Measurements from ENCODE around the gene CALD1.

CALD1 gene

DNA sequence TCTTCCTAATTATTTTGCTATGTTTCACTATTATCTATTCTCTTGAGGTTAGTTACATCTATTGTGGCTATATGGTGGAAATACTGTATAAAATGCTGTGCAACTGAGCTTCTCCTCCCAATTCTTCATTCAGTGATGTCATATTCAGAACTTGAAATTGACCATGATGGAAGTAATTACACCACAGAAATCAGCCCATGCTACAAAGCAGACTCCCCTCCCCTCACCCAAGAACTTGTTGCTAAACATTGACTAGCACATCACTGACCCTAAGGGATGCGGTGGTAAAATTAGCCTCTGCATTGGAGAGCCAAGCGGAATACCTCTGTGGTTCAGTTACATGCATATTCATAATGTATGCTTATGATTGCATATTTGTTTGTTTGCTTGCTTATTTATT, 8.8 kb downstream of the CALD1 start:
- Mint-ChIP-seq H3K27me3 (no peaks in the 10 kb centered on the region), H3K4me3 (no peak overlapping the region), H3K9me3 (peaks cover 5% of the 10 kb centered on the region), H3K4me1 (no peaks in the 10 kb centered on the region), H3K36me3 (ENCODE audit: low read depth) (no peaks in the 10 kb centered on the region), H3K27ac (no peak overlapping the region)
- ATAC-seq (no peak), DNase-seq (no peak)

DNA sequence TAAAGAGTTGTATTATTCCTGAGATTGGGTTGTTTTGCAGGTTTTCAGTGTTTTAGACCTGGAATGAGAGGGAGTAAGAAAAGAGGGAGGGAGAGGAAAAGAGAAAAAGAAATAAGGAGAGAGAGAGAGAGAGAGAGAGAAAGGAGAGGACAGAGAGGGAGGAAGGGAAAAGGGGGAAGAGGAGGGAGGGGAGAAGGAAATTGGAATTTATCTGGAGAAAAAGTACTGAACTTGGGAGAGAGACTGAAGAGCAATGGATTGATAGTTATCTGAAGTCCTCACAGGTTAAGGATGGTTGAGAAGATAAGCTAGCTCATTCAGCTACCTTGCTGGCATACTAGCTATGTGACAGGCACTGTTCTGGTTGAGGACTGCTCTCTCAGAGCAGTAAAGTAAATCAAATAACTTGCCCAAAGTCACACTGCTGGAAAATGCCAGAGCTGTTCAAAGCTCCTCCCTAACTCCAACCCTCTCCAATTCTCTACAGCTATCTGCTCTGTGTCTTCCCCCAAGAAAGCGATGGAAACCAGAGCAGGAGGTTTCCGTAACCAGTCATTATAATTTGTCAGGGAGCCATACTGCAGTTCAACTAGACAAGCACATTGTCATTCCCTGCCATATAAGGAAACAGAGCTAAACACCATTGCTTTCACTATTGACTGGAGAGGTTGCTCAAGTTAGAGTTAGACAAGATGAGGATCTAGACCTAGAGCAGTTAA, 10.7 kb downstream of the CALD1 start:
- ATAC-seq (no peak), DNase-seq (no peak)
- Mint-ChIP-seq H3K4me3 (no peak overlapping the region), H3K9me3 (peaks cover 6% of the 10 kb centered on the region), H3K27ac (no peak overlapping the region), H3K27me3 (no peaks in the 10 kb centered on the region), H3K36me3 (ENCODE audit: low read depth) (no peaks in the 10 kb centered on the region), H3K4me1 (no peaks in the 10 kb centered on the region)

- Mint-ChIP-seq H3K4me3 (no peak overlapping the region), H3K36me3 (ENCODE audit: low read depth) (peaks cover 2% of the 10 kb centered on the region), H3K27me3 (no peaks in the 10 kb centered on the region), H3K9me3 (peaks cover 11% of the 10 kb centered on the region), H3K27ac (no peak overlapping the region), H3K4me1 (no peaks in the 10 kb centered on the region)
- DNase-seq (no peak), ATAC-seq (no peak)
These were observed 13.5 kb downstream of the CALD1 start for GRCh38 chr7:134792968-134793367.

DNA sequence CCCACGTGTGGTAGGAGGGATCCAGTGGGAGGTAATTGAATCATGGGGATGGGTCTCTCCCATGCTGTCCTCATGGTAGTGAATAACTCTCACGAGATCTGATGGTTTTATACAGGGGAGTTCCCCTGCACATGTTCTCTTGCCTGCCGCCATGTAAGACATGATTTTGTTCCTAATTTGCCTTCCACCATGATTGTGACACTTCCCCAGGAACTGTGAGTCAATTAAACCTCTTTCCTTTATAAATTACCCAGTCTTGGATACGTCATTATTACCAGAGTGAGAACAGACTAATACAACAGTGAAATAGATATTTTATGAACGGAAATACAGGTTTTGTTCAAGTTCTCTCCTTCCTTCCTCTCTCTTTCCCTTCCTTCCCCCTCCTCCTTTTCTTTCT, 15.8 kb downstream of the CALD1 start:
- no peaks in the 10 kb centered on the region for H3K27me3 Mint-ChIP-seq
- no peak for ATAC-seq

GRCh38 chr7:134798155-134798554, 18.7 kb downstream of the CALD1 start:
- H3K4me3 Mint-ChIP-seq: no peak overlapping the region
- H3K4me1 Mint-ChIP-seq: no peaks in the 10 kb centered on the region
- H3K27ac Mint-ChIP-seq: no peak overlapping the region
- peaks cover 2% of the 10 kb centered on the region for H3K36me3 Mint-ChIP-seq (ENCODE audit: low read depth)
- no peaks in the 10 kb centered on the region for H3K27me3 Mint-ChIP-seq
- no peak for DNase-seq
- ATAC-seq: no peak
- H3K9me3 Mint-ChIP-seq: peaks cover 6% of the 10 kb centered on the region

More for the DNA sequence above, 15.8 kb downstream of the CALD1 start:
- peaks cover 11% of the 10 kb centered on the region for H3K9me3 Mint-ChIP-seq
- H3K4me1 Mint-ChIP-seq: no peaks in the 10 kb centered on the region
- peaks cover 2% of the 10 kb centered on the region for H3K36me3 Mint-ChIP-seq (ENCODE audit: low read depth)
- no peak overlapping the region for H3K4me3 Mint-ChIP-seq
- no peak overlapping the region for H3K27ac Mint-ChIP-seq
- no peak for DNase-seq

- H3K27ac Mint-ChIP-seq: no peak overlapping the region
- ATAC-seq: no peak
- H3K27me3 Mint-ChIP-seq: no peaks in the 10 kb centered on the region
- H3K36me3 Mint-ChIP-seq (ENCODE audit: low read depth): peaks cover 2% of the 10 kb centered on the region
- H3K4me3 Mint-ChIP-seq: no peak overlapping the region
- no peak for DNase-seq
- H3K9me3 Mint-ChIP-seq: peaks cover 6% of the 10 kb centered on the region
- no peaks in the 10 kb centered on the region for H3K4me1 Mint-ChIP-seq
These were observed 19.9 kb downstream of the CALD1 start for GRCh38 chr7:134799377-134799776.

DNA sequence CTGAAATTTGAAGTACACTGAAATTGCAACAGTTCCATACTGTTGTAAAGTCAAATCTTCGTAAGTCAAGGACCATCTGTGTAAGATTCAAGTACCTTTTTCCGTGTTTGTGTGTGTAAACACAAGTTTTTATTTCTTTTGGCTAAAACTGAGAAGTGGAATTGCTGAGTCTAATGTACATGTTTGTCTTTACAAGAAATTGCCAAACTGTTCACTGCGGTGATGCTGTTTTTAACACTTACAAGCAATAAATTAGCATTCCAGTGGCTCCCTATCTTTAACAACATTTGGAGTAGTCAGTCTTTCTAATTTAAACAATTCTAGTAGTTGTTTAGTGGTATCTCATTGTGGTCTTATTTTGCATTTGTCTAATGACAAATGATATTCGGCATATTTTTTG, 23.3 kb downstream of the CALD1 start:
- no peaks in the 10 kb centered on the region for H3K9me3 Mint-ChIP-seq
- no peaks in the 10 kb centered on the region for H3K36me3 Mint-ChIP-seq (ENCODE audit: low read depth)
- H3K27me3 Mint-ChIP-seq: peaks cover 5% of the 10 kb centered on the region
- H3K4me3 Mint-ChIP-seq: no peak overlapping the region
- no peak for DNase-seq
- ATAC-seq: no peak
- H3K4me1 Mint-ChIP-seq: no peaks in the 10 kb centered on the region
- no peak overlapping the region for H3K27ac Mint-ChIP-seq

DNA sequence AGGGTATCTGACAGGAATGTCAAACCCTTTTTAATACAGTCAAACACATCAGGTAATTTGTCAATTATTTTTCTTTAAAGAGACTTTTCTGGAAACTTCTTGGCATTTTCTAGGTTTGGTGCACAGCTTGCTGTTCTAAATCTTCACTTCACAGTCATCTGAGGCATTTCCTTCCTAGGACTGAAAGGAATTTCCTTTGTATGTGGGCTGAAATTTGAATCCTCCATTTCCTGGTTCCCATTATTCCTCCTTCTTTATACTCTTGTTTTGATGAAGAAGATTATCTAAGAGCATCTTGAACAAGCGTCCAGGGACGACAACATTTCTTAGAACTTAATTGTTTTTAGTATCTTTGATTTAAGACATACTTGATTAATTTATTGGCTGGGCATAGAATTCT, 24.9 kb downstream of the CALD1 start:
- Mint-ChIP-seq H3K4me1 (no peaks in the 10 kb centered on the region), H3K27ac (no peak overlapping the region), H3K9me3 (no peaks in the 10 kb centered on the region), H3K27me3 (peaks cover 5% of the 10 kb centered on the region), H3K36me3 (ENCODE audit: low read depth) (no peaks in the 10 kb centered on the region), H3K4me3 (no peak overlapping the region)
- no peak for ATAC-seq
- DNase-seq: no peak

GRCh38 chr7:134804854-134805253, 25.4 kb downstream of the CALD1 start:
- H3K9me3 Mint-ChIP-seq: no peaks in the 10 kb centered on the region
- no peak overlapping the region for H3K27ac Mint-ChIP-seq
- no peak for ATAC-seq
- no peaks in the 10 kb centered on the region for H3K36me3 Mint-ChIP-seq (ENCODE audit: low read depth)
- H3K27me3 Mint-ChIP-seq: peaks cover 5% of the 10 kb centered on the region
- H3K4me1 Mint-ChIP-seq: no peaks in the 10 kb centered on the region
- no peak for DNase-seq
- no peak overlapping the region for H3K4me3 Mint-ChIP-seq

GRCh38 chr7:134806197-134806596, 26.8 kb downstream of the CALD1 start:
- no peak for DNase-seq
- no peaks in the 10 kb centered on the region for H3K36me3 Mint-ChIP-seq (ENCODE audit: low read depth)
- no peak overlapping the region for H3K27ac Mint-ChIP-seq
- H3K9me3 Mint-ChIP-seq: no peaks in the 10 kb centered on the region
- peaks cover 5% of the 10 kb centered on the region for H3K27me3 Mint-ChIP-seq
- no peak overlapping the region for H3K4me3 Mint-ChIP-seq
- no peaks in the 10 kb centered on the region for H3K4me1 Mint-ChIP-seq
- no peak for ATAC-seq

- no peak overlapping the region for H3K27ac Mint-ChIP-seq
- ATAC-seq: no peak
- H3K36me3 Mint-ChIP-seq (ENCODE audit: low read depth): no peaks in the 10 kb centered on the region
These were observed 30.2 kb downstream of the CALD1 start for GRCh38 chr7:134809616-134810015.

GRCh38 chr7:134811765-134812164, 32.3 kb downstream of the CALD1 start:
- Mint-ChIP-seq H3K4me1 (no peaks in the 10 kb centered on the region), H3K4me3 (no peak overlapping the region), H3K27ac (no peak overlapping the region), H3K9me3 (peaks cover 12% of the 10 kb centered on the region), H3K27me3 (no peaks in the 10 kb centered on the region), H3K36me3 (ENCODE audit: low read depth) (no peaks in the 10 kb centered on the region)
- DNase-seq (no peak), ATAC-seq (no peak)

More at GRCh38 chr7:134809616-134810015, 30.2 kb downstream of the CALD1 start:
- H3K27me3 Mint-ChIP-seq: peaks cover 5% of the 10 kb centered on the region
- no peak for DNase-seq
- H3K9me3 Mint-ChIP-seq: peaks cover 12% of the 10 kb centered on the region
- no peaks in the 10 kb centered on the region for H3K4me1 Mint-ChIP-seq
- no peak overlapping the region for H3K4me3 Mint-ChIP-seq

DNA sequence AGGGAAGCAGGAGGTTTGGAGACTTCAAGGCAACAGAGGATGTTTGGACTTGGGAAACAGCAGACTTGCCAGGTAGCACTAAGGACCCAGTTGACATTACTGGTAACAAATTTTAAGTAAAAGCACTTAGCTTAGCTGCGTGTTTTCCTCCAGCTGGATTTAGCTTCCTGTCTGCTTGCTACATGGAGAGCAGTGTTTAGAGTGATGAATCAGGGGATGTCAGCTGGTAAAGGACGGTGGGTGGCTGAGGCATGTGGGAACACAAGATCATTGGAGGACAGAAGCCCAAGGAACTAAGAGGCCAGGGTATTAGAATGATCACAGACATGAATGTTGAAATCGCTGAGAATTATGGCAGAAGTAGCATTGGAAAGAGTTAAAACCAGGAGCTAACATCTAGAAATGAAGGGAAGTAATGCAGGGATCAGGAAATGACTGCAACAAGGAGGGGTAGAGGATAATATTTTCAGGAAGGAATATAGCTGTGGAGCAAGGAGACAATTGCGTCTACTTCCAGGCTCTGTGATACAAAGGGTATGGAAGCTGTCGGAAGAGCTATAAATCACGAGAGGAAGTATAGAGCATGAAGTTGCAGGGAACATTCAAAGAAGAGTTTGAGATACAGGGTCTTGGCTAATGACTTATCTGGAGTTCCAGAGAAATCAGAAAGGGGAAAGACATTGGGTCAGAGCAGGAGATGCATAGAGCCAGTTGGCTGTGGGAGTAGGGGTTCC, 34.4 kb downstream of the CALD1 start:
- no peaks in the 10 kb centered on the region for H3K36me3 Mint-ChIP-seq (ENCODE audit: low read depth)
- no peaks in the 10 kb centered on the region for H3K4me1 Mint-ChIP-seq
- ATAC-seq: no peak
- no peak overlapping the region for H3K27ac Mint-ChIP-seq
- H3K27me3 Mint-ChIP-seq: no peaks in the 10 kb centered on the region
- peaks cover 12% of the 10 kb centered on the region for H3K9me3 Mint-ChIP-seq
- no peak overlapping the region for H3K4me3 Mint-ChIP-seq
- no peak for DNase-seq

DNA sequence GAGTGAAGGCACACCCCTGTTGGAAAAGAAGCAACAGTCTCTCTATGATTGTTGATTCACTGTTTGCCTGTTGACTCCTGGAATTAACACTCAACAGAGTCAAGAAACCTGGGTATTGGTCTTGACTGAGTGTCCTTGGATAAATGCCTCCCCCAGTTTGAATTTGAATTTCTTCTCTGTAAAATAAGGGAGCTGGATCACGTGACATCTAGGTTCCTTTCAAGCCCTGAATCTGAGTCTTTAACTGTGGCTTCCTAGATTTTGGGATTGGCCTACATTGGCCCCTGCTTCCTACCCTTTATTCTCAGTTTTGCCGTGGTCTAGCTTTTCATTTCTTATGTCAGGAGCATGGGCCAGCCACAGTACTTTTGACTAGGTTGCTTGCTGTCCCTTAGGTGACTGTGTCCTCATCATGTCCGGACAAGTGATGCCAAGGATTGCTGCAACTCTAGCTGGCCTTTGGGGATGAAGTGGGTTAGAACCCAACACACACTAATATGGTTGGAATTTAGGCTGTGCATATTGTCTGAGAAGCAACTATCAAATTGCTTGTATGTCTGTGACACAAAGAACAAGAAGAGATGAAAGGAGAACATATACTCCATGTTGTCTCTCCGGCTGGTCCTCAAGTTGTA, 35.4 kb downstream of the CALD1 start:
- peaks cover 12% of the 10 kb centered on the region for H3K9me3 Mint-ChIP-seq
- H3K27ac Mint-ChIP-seq: no peak overlapping the region
- no peaks in the 10 kb centered on the region for H3K27me3 Mint-ChIP-seq
- no peak overlapping the region for H3K4me3 Mint-ChIP-seq
- no peaks in the 10 kb centered on the region for H3K4me1 Mint-ChIP-seq
- ATAC-seq (no peak), DNase-seq (no peak)
- H3K36me3 Mint-ChIP-seq (ENCODE audit: low read depth): no peaks in the 10 kb centered on the region

Data from activated naive CD8-positive, alpha-beta T cell treated with anti-CD3 and anti-CD28 coated beads, Interleukin-2, amount 50 U/mL, for 24 hours (primary cell).